ENCODE measurements around the gene TNS3.

The TNS3 gene

DNA sequence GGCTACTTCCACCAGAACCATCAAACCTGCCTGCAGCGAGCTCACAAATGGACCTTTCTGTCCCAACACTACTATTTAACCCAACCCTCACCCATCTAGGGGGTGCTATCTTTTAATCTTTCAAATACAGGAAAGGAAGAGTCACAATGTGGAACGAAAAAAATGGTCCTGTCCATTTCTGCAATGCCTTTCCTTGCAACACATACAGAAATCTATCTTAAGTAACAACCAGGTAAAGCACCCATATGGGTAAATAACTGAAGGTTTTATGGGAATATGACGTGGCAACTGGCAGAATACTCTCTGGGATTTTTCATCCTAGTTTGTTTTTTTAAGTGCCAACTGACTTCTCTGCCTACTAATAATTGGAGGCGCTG, 24.6 kb downstream of the TNS3 start:
- H3K4me3 ChIP-seq (ENCODE audit: low read depth, low read length) = no peak overlapping the region
- TF ChIP-seq, protein P1, sequence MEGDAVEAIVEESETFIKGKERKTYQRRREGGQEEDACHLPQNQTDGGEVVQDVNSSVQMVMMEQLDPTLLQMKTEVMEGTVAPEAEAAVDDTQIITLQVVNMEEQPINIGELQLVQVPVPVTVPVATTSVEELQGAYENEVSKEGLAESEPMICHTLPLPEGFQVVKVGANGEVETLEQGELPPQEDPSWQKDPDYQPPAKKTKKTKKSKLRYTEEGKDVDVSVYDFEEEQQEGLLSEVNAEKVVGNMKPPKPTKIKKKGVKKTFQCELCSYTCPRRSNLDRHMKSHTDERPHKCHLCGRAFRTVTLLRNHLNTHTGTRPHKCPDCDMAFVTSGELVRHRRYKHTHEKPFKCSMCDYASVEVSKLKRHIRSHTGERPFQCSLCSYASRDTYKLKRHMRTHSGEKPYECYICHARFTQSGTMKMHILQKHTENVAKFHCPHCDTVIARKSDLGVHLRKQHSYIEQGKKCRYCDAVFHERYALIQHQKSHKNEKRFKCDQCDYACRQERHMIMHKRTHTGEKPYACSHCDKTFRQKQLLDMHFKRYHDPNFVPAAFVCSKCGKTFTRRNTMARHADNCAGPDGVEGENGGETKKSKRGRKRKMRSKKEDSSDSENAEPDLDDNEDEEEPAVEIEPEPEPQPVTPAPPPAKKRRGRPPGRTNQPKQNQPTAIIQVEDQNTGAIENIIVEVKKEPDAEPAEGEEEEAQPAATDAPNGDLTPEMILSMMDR (IDR thresholded peaks at IDR 0.05; ENCODE audit: borderline replicate concordance, insufficient read depth, low read depth, low read length) = no peak

DNA sequence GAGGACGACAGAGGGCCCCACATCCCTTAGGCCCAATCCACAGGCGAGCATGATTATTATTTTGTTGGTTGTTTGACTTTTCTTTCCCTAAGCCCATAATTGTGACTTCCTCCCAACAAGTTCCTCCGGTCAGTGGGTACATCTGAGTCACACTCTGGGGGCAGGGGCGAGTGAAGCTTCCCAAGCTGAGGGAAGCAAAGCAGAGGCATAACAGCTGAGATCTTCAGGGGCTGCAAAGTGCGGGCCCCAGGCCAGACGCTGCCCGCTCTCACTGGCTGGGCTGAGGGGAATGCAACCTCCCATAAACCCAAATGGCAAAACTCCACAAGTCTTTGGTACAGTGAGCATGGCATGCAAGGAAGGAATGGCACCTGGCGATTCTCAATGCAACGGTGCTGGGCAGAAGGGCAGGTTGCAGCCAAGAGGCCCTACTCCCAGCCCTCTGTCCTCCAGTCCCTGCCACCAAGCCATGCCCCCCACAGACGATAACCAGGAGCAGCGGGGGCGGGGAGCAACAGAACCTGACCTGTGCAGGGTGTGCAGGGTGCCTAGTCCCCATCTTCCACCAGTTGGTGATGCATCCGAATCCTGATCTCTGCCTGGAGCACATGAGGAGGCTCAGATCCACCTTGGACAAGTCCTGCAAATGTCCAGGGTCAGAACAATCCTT, 25.3 kb downstream of the TNS3 start:
- H3K4me3 ChIP-seq (ENCODE audit: low read depth, low read length) = no peak overlapping the region
- TF ChIP-seq, protein P1 (IDR thresholded peaks at IDR 0.05; ENCODE audit: borderline replicate concordance, insufficient read depth, low read depth, low read length) = no peak

DNA sequence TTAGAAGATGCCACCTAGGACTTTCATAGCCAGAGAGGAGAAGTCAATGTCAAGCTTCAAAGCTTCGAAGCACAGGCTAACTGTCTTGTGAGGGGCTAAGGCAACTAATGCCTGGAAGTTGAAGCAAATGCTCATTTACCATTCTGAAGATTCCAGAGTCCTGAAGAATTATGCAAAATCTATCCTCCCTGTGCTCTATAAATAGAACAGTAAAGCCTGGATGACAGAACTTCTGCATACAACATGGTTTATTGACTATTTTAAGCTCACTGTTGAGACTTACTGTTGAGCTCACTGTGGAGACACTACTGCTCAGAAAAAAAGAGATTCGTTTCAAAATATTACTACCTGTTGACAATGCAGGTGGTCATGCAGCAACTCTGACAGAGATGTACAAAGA, 28.6 kb downstream of the TNS3 start:
- H3K4me3 ChIP-seq (ENCODE audit: low read depth, low read length) = no peak overlapping the region
- TF ChIP-seq, protein P1 (IDR thresholded peaks at IDR 0.05; ENCODE audit: borderline replicate concordance, insufficient read depth, low read depth, low read length) = no peak

DNA sequence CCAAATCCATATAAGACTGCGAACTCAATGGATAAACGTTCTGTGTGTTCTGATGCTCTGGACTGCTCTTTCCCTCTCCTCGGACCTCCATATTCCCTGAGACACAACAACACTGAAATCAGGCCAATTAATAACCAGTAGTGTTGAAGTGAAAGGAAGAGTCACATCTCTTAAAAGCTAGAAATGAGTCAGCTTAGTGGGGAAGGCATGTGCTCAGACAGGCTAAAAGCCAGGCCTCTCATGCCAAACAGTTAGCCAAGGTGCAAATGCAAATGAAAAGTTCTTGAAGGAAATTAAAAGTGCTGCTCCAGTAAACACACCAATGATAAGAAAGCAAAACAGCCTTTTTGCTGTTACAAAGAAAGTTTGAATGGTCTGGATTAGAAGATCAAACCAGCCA, 29.3 kb downstream of the TNS3 start:
- no peak overlapping the region for H3K4me3 ChIP-seq (ENCODE audit: low read depth, low read length)
- TF ChIP-seq, protein P1 (IDR thresholded peaks at IDR 0.05; ENCODE audit: borderline replicate concordance, insufficient read depth, low read depth, low read length) = no peak

DNA sequence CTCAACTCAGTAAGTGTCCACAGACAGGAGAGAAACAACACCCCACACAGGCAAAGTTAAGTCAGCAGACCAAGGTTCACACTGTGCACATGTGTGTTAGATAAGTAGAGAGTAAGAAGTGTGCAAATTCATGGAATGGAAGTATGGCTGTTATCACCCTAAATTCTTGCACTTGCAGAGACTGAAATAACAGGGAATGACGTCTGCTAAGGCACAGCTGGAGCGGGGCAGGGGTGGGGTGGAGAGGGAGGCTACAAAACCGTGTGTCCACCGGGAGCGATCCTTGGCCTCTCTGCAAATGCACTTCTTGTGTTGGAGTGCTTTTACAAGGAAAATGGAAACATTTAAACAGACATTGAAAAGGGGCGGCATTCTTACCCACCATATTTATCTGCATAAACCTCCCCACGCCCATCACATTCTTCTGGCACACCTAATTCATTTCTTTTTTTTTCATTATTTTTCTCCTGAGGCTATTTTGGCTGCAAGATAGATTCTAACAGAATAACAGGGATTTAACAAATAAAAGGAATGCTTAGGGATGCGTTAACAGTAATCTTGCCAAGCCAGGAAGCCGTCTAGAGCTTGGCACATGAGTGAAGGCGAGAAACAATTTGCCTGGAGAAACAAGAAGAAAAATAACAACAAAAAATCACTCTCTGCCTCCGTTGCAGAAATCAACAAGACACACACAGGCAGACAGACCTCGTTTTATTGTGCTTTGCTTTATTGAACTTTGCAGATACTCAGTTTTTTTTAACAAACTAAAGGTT, 30.1 kb downstream of the TNS3 start:
- TF ChIP-seq, protein P1 (IDR thresholded peaks at IDR 0.05; ENCODE audit: borderline replicate concordance, insufficient read depth, low read depth, low read length) = no peak
- no peak overlapping the region for H3K4me3 ChIP-seq (ENCODE audit: low read depth, low read length)

DNA sequence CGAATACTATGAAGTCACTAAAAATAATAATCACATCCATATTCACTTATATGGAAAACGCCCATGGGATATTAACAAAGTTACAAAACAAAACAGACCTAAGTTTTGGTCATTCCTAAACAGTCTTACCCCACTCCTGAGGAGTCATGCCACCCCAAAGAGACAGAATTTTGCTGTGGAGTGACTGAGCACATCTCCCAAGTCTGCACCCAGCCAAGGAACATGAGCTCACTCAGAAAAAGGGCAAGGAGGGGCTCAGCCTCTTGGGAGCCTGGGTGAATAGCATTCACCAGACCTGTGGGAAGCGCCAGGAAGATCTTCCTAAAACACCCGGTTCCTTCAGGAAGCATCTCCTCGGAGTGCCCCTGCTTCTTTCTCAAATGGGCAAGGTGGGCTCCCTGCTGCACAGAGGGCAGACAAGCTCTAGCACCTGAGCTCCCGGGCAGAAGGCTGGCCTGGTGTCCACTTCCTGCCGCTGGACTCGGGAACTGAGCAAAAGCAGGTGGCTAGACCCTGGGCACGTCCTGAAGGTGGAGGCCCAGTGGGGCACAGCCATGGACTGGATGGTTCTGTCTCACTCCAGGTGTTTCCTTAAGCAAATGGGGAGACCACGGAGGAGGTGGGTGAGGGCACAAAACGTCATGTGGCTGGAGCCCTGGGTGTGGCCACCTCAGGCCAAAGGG, 31.0 kb downstream of the TNS3 start:
- no peak overlapping the region for H3K4me3 ChIP-seq (ENCODE audit: low read depth, low read length)
- TF ChIP-seq, protein P1 (IDR thresholded peaks at IDR 0.05; ENCODE audit: borderline replicate concordance, insufficient read depth, low read depth, low read length) = no peak

All from GM12875 (cell line).